Activated naive CD4-positive, alpha-beta T cell treated with anti-CD3 and anti-CD28 coated beads, Interleukin-2, amount 50 U/mL, for 72 hours (primary cell): ENCODE data around the gene THOC5. TPM values are rescaled to one million over a fixed set of nuclear protein-coding genes. Genes with fewer than 3 reads are reported as not detected.
"Not testable (repeated sequence)": the region's sequence is repeated elsewhere in the genome, so short reads cannot be mapped to it uniquely, and the experiment has no call there.

Source experiments
- ATAC-seq, 2 donors: fragments of 150-1000 bp; cut with Tn5 transposase; 2 replicates each; pipeline ENCODE4 v1.10.0; 2021; ENCODE audit warnings: mild to moderate bottlenecking in 2 of 2, moderate library complexity in 2 of 2
- DNase-seq, 2 donors: peaks; one replicate each; pipeline ENCODE4 v3.0.0; 2021 to 2022; ENCODE audit warnings: low spot score in 2 of 2
- H3K27ac Mint-ChIP-seq, 2 donors: one replicate each; pipeline ENCODE4 v1.8.0; 2022; ENCODE audit warnings: mild to moderate bottlenecking in 2 of 2, mixed read lengths in 2 of 2
- H3K36me3 Mint-ChIP-seq, 2 donors: one replicate each; pipeline ENCODE4 v1.8.0; 2022; ENCODE audit warnings: mixed read lengths in 2 of 2
- H3K9me3 Mint-ChIP-seq, 2 donors: one replicate each; pipeline ENCODE4 v1.8.0; 2022; ENCODE audit warnings: mixed read lengths in 2 of 2
- total RNA-seq, 2 donors: library from RNA; stranded (reverse); gene quantifications; one replicate each; pipeline ENCODE4 v1.2.3, GENCODE V29; 2022

Gene THOC5
- 10 to 100 TPM; 50.8 to 82.9 TPM for total RNA-seq

- H3K36me3 Mint-ChIP-seq = peaks cover 5 to 16% of the 10 kb centered on the region in 2 donors
- peak within 1 kb of the TSS; percentile 85 to 97 for H3K27ac Mint-ChIP-seq
- H3K9me3 Mint-ChIP-seq = no peaks in the 10 kb centered on the region
- ATAC-seq (peak; percentile 98 to 99), DNase-seq (peak; percentile 84 to 91)
These were observed at the start of gene THOC5 for GRCh38 chr22:29553351-29554224. Gene THOC5 (minus strand): TSS chr22:29553757. CDS start chr22:29549147, 4,610 bp downstream.

DNA sequence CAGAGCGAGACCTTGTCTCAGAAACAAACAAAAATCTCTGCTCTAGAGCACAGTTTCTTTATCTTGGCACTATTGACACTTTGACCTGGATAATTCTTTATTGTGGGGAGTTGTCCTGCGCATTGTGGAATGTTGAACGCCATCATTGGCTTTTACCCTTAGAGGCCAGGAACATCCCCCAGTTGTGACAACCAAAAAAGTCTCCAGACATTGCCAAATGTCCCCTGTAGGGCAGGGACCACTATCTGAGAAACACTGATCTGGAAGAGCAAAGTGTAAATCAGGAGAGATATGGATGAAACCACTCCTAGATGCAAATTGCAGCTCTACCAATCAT is 45.1 kb upstream of the THOC5 start:
- ATAC-seq = no peak
- no peak for DNase-seq

GRCh38 chr22:29597871-29598683 is 44.5 kb upstream of the THOC5 start:
- DNase-seq, H3K9me3 Mint-ChIP-seq, H3K27ac Mint-ChIP-seq, ATAC-seq, H3K36me3 Mint-ChIP-seq: not testable (repeated sequence)

More for the DNA sequence above, 45.1 kb upstream of the THOC5 start:
- no peaks in the 10 kb centered on the region for H3K36me3 Mint-ChIP-seq
- H3K9me3 Mint-ChIP-seq = peaks cover 0 to 7% of the 10 kb centered on the region in 2 donors
- H3K27ac Mint-ChIP-seq = no peak overlapping the region

GRCh38 chr22:29596408-29596807 is 42.9 kb upstream of the THOC5 start:
- H3K27ac Mint-ChIP-seq = no peak overlapping the region
- H3K9me3 Mint-ChIP-seq = peaks cover 0 to 7% of the 10 kb centered on the region in 2 donors
- no peak for ATAC-seq
- DNase-seq = no peak
- H3K36me3 Mint-ChIP-seq = no peaks in the 10 kb centered on the region

- DNase-seq, ATAC-seq, H3K9me3 Mint-ChIP-seq, H3K36me3 Mint-ChIP-seq, H3K27ac Mint-ChIP-seq: not testable (repeated sequence)
These were observed 40.9 kb upstream of the THOC5 start for GRCh38 chr22:29594447-29594846.

- Mint-ChIP-seq H3K36me3 (no peaks in the 10 kb centered on the region), H3K9me3 (peaks cover 0 to 7% of the 10 kb centered on the region in 2 donors), H3K27ac (no peak overlapping the region)
- DNase-seq (no peak), ATAC-seq (no peak)
These were observed 40.4 kb upstream of the THOC5 start for GRCh38 chr22:29593923-29594322.

DNA sequence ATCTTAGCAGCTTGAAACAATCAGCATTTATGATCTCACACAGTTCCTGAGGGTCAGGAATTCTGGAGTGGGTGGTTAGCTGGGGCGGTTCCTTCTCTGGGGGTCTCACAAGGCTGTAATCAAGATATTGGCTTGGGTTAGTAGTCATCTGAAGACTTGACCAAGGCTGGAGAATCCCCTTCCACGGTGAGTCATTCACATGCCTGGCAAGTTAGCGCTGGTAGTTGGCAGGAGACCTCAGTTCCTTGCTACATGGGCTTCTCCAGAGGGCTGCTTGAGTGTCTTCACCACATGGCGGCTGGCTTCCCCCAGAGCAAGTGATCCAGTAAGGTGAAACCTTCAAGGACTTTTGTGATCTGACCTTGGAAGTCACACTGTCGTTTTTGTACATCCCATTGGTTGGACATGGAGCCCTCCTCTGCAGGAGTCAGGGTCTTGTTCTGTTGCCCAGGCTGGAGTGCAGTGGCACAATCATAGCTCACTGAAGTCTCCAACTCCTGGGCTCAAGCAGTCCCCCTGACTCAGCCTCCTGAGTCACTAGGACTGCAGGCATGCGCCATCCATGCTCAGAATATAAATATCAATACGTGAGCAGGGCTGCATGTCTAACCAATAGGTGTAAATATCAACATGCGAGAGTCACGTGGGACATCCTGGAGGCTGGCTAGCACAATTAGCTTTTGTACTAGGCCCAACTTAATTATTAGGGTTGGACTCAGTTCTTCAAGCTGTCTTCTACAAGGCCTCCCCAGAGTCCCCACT is 34.6 kb upstream of the THOC5 start:
- H3K9me3 Mint-ChIP-seq = no peaks in the 10 kb centered on the region
- DNase-seq (no peak), ATAC-seq (peak in 1 of 2 donors; percentile 37)
- no peaks in the 10 kb centered on the region for H3K36me3 Mint-ChIP-seq
- no peak overlapping the region for H3K27ac Mint-ChIP-seq

DNA sequence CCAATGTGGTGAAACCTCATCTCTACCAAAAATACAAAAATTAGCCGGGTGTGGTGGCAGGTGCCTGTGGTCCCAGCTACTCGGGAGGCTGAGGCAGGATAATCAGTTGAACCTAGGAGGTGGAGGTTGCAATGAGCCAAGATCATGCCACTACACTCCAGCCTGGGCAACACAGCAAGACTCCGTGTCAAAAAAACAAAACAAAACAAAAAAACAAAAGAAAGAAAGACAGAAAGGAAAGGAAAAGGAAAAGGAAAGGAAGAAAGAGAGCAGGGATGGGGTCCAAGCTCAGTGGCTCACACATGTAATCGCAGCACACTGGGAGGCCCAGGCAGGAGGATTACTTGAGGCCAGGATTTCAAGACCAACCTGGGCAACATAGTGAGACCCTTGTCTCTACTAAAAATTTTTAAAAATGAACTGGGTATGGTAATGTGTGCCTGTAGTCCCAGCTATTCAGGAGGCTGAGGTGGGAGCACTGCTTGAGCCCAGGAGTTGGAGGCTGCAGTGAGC is 32.7 kb upstream of the THOC5 start:
- not testable (repeated sequence) for DNase-seq, H3K36me3 Mint-ChIP-seq, H3K9me3 Mint-ChIP-seq, ATAC-seq
- H3K27ac Mint-ChIP-seq = peak overlapping the region in 1 of 2 donors; percentile 32

- Mint-ChIP-seq H3K36me3 (peaks cover 0 to 2% of the 10 kb centered on the region in 2 donors), H3K27ac (no peak overlapping the region)
- no peak for ATAC-seq
These were observed 31.4 kb upstream of the THOC5 start for GRCh38 chr22:29584975-29585374.

DNA sequence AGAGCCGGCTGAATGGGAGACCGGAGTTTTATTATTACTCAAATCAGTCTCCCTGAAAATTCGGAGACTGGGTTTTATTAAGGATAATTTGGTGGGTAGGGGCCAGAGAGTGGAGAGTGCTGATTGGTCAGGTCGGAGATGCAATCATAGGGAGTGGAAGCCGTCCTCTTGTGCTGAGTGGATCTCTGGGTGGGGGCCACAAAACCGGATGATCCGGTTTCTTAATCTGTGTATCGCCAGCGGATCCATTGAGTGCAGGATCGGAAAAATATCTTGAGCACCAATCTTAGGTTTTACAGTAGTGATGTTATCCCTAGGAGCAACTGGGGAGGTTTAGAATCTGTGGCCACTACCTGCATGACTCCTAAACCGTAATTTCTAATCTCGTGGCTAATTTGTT is 28.2 kb upstream of the THOC5 start:
- DNase-seq = no peak
- Mint-ChIP-seq H3K36me3 (peaks cover 0 to 7% of the 10 kb centered on the region in 2 donors), H3K27ac (peak overlapping the region; percentile 37 to 90), H3K9me3 (no peaks in the 10 kb centered on the region)
- no peak for ATAC-seq

More at GRCh38 chr22:29584975-29585374, 31.4 kb upstream of the THOC5 start:
- DNase-seq = no peak
- H3K9me3 Mint-ChIP-seq = no peaks in the 10 kb centered on the region

DNA sequence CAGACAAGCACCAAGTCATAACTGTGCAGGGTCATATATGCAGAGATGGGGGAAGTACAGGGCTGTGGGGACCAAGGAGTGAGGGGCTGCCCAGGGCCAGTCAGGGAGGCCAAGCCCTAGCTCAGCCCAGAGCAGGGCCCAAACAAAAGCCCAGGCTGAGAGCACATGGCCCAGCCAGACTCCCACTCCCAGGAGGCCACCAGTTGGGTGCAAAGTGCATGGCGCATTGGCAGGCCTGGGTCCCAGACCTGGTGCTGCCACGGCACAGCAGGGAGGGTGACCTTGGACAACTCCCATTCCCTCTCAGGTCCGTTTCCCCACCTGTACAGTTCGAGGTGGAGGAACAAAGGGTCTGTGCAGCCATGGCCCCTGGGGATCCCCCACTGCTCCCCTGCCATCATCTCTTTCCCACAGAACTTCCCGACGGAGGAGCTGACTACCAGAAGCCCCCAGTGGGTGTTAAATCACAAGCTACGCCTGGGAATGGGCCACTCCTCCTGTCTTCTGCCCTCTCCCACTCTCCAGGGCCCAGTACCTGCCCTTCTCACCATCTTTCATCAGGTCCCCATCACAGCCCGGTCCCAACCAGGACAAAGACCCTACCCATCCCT is 26.7 kb upstream of the THOC5 start:
- no peak for DNase-seq
- ATAC-seq = peak; percentile 15 to 43
- peaks cover 0 to 7% of the 10 kb centered on the region in 2 donors for H3K36me3 Mint-ChIP-seq
- H3K9me3 Mint-ChIP-seq = no peaks in the 10 kb centered on the region
- peak overlapping the region; percentile 90 to 96 for H3K27ac Mint-ChIP-seq

GRCh38 chr22:29578462-29579200 is 25.1 kb upstream of the THOC5 start:
- H3K9me3 Mint-ChIP-seq = no peaks in the 10 kb centered on the region
- ATAC-seq = no peak
- H3K27ac Mint-ChIP-seq = no peak overlapping the region

GRCh38 chr22:29574762-29575450 is 21.3 kb upstream of the THOC5 start:
- Mint-ChIP-seq H3K9me3 (no peaks in the 10 kb centered on the region), H3K27ac (no peak overlapping the region), H3K36me3 (peaks cover 0 to 4% of the 10 kb centered on the region in 2 donors)
- DNase-seq (no peak), ATAC-seq (no peak)

More at GRCh38 chr22:29578462-29579200, 25.1 kb upstream of the THOC5 start:
- DNase-seq = no peak
- H3K36me3 Mint-ChIP-seq = peaks cover 0 to 7% of the 10 kb centered on the region in 2 donors

GRCh38 chr22:29570912-29571549 is 17.5 kb upstream of the THOC5 start:
- ATAC-seq (no peak), DNase-seq (no peak)
- H3K27ac Mint-ChIP-seq = peak overlapping the region in 1 of 2 donors; percentile 18
- peaks cover 0 to 6% of the 10 kb centered on the region in 2 donors for H3K36me3 Mint-ChIP-seq
- no peaks in the 10 kb centered on the region for H3K9me3 Mint-ChIP-seq
